CD4-positive, alpha-beta T cell (primary cell): ENCODE results near the gene CREB3L2. TPM values are rescaled to one million over a fixed set of nuclear protein-coding genes. Genes with fewer than 3 reads are reported as not detected.

Experiments
- ATAC-seq: fragments of 200-7000 bp; cut with Tn5 transposase; one replicate; pipeline ENCODE4 v1.10.0; 2022; ENCODE audit warnings: mild to moderate bottlenecking; ENCODE audit not compliant: poor library complexity
- CTCF ChIA-PET: fragments of 350-600 bp; sonication (Branson Sonifier 250); formaldehyde crosslinking; loops from one replicate; lab custom pipeline; 2021; ENCODE audit warnings: antibody characterized with exemption, inconsistent platforms; lab: Charles Lee
- POLR2A ChIA-PET: fragments of 350-600 bp; sonication (Branson Sonifier 250); formaldehyde crosslinking; loops from one replicate; lab custom pipeline; 2021; ENCODE audit warnings: antibody characterized with exemption, inconsistent platforms; lab: Charles Lee
- DNase-seq, 14 experiments: peaks; one replicate each; pipeline ENCODE4 v3.0.0-alpha.2; 2013 to 2020; ENCODE audit warnings: mixed read lengths in 2 of 14
- H3K27ac ChIP-seq, 2 donors: one replicate each; pipeline versions ENCODE4 v1.5.1 to v1.7.0; 2013; ENCODE audit warnings: low read length in 2 of 2, low read depth in 1 of 2, mild to moderate bottlenecking in 1 of 2
- H3K27me3 ChIP-seq, 2 experiments: 1 replicate in 1 of 2; 2 replicates in 1 of 2; pipeline versions ENCODE4 v1.6.1 to v1.7.0; 2013; ENCODE audit warnings: low read length in 2 of 2, control low read depth in 1 of 2, mild to moderate bottlenecking in 1 of 2, moderate library complexity in 1 of 2; ENCODE audit not compliant: insufficient read depth in 2 of 2, control insufficient read depth in 1 of 2
- H3K36me3 ChIP-seq: one replicate; pipeline ENCODE4 v1.6.1; 2013; ENCODE audit warnings: low read length, control low read depth; ENCODE audit not compliant: insufficient read depth
- H3K4me1 ChIP-seq: one replicate; pipeline ENCODE4 v1.6.1; 2013; ENCODE audit warnings: low read length, control low read depth; ENCODE audit not compliant: insufficient read depth
- H3K4me3 ChIP-seq: one replicate; pipeline ENCODE4 v1.5.1; 2013; ENCODE audit warnings: mild to moderate bottlenecking, low read length, moderate library complexity
- H3K9me3 ChIP-seq, 2 experiments: 1 replicate in 1 of 2; 2 replicates in 1 of 2; pipeline versions ENCODE4 v1.6.1 to v1.7.0; 2013; ENCODE audit warnings: low read length in 2 of 2, mild to moderate bottlenecking in 2 of 2, control low read depth in 1 of 2, moderate library complexity in 1 of 2; ENCODE audit not compliant: control insufficient read depth in 1 of 2, insufficient read depth in 1 of 2
- H3K27ac Mint-ChIP-seq: one replicate; pipeline ENCODE4 v1.8.0; 2020; ENCODE audit warnings: mixed read lengths
- H3K27me3 Mint-ChIP-seq: one replicate; pipeline ENCODE4 v1.8.0; 2021; ENCODE audit warnings: mixed read lengths
- H3K36me3 Mint-ChIP-seq: one replicate; pipeline ENCODE4 v1.8.0; 2021; ENCODE audit warnings: low read depth, mixed read lengths
- H3K4me1 Mint-ChIP-seq: one replicate; pipeline ENCODE4 v1.8.0; 2021; ENCODE audit warnings: low read depth, mixed read lengths
- H3K4me3 Mint-ChIP-seq: one replicate; pipeline ENCODE4 v1.8.0; 2020; ENCODE audit warnings: mild to moderate bottlenecking, mixed read lengths
- H3K9me3 Mint-ChIP-seq: one replicate; pipeline ENCODE4 v1.8.0; 2020; ENCODE audit warnings: mixed read lengths
- intact Hi-C, 2 experiments: fragments of 100-400 bp; cut with DNase I in 1 of 2; cut with micrococcal nuclease in 1 of 2; formaldehyde crosslinking; loops; one replicate each; pipeline versions ENCODE4 v1.15.1 to v1.9.0; 2023 to 2025; cut with DNase I, micrococcal nuclease
- total RNA-seq, 174 experiments: library from RNA in 2 of 174; stranded (reverse) in 2 of 174; gene quantifications; one replicate each; pipeline ENCODE4 v1.2.3 and lab custom pipeline; 2021 to 2026
- TF ChIP-seq, protein P1 (sequence below): fragments of 200-600 bp; IDR thresholded peaks from one replicate; pipeline ENCODE4 v1.8.0; 2022; ENCODE audit warnings: antibody characterized with exemption, mild to moderate bottlenecking

CREB3L2 gene
- total RNA-seq, 2 experiments from 2014 or later = 11.7 to 12.9 TPM

DNA sequence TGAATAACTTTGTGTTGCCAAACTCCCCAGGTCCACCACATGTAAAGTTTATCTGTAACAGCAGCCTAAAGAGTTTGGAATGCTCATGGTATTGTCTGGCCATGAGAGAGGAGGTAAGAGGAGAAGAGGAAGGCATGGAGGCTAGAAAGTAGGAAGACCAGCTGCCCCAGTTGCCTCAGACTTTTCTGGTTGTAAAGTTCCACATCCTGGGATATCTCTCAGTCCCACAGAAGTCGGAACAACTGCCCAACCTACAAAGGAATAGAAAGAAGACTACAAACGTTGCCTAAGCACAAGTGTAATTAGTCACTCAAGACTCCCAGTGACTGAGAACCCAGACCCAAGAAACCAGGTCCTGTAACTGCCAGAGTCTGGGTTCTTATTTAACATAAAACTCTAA is 47.3 kb downstream of the CREB3L2 start:
- POLR2A ChIA-PET = no interaction called here
- Histone ChIP-seq H3K4me1 (peaks cover 2% of the 10 kb centered on the region), H3K4me3 (no peak overlapping the region), H3K27me3 (no peaks in the 10 kb centered on the region), H3K27ac (no peak overlapping the region), H3K9me3 (no peaks in the 10 kb centered on the region), H3K36me3 (no peaks in the 10 kb centered on the region)
- H3K4me1 Mint-ChIP-seq = peaks cover 19% of the 10 kb centered on the region
- CTCF ChIA-PET = no interaction called here
- DNase-seq (no peak), ATAC-seq (no peak)
- H3K4me3 Mint-ChIP-seq = no peak overlapping the region
- no peaks in the 10 kb centered on the region for H3K27me3 Mint-ChIP-seq
- intact Hi-C loops = no loop called here
- no peaks in the 10 kb centered on the region for H3K36me3 Mint-ChIP-seq
- TF ChIP-seq, protein P1, sequence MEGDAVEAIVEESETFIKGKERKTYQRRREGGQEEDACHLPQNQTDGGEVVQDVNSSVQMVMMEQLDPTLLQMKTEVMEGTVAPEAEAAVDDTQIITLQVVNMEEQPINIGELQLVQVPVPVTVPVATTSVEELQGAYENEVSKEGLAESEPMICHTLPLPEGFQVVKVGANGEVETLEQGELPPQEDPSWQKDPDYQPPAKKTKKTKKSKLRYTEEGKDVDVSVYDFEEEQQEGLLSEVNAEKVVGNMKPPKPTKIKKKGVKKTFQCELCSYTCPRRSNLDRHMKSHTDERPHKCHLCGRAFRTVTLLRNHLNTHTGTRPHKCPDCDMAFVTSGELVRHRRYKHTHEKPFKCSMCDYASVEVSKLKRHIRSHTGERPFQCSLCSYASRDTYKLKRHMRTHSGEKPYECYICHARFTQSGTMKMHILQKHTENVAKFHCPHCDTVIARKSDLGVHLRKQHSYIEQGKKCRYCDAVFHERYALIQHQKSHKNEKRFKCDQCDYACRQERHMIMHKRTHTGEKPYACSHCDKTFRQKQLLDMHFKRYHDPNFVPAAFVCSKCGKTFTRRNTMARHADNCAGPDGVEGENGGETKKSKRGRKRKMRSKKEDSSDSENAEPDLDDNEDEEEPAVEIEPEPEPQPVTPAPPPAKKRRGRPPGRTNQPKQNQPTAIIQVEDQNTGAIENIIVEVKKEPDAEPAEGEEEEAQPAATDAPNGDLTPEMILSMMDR = no peak
- no peaks in the 10 kb centered on the region for H3K9me3 Mint-ChIP-seq
- H3K27ac Mint-ChIP-seq = no peak overlapping the region

DNA sequence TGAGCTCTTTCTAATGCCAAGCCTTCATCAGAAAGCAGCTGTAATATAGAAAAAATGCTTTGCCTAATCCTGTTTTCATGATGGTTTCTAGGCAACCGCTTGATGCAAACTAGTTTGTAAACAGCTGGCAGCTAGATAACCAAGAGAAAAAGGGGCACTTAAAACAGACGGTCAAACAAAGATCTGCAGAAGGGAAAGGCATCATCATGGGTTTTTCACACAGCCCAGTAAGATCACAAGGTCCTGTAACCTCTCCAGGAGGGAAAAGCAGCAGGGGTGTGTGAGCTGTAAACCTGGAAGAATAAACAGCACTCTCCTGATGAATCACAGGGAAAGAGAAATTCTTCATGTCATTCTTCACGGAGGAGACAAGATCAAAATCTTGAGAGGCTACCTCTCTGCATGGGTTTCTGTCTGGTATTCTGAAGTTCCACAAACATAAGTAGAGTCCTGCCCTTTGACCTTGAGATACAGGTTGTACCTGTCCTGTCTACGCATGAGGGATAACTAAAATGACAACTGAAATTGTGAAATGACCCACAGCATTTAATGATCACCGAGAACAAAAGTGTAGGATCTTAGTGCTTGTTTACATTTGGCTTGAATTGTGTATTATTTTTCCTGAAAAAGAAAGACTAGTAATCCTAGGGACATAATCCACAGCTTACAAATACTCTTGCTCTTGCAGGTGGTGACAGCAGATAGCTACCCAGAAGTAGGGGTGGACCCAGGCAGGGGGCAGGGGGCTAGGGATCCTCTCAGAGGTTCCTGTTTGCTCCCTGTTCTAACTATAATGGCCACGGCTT is 48.0 kb downstream of the CREB3L2 start:
- no peak overlapping the region for H3K27ac ChIP-seq
- no peaks in the 10 kb centered on the region for H3K9me3 Mint-ChIP-seq
- H3K36me3 Mint-ChIP-seq = no peaks in the 10 kb centered on the region
- no peak overlapping the region for H3K4me3 Mint-ChIP-seq
- intact Hi-C loops = no loop called here
- peaks cover 19% of the 10 kb centered on the region for H3K4me1 Mint-ChIP-seq
- no peak overlapping the region for H3K4me3 ChIP-seq
- ChIA-PET POLR2A (interaction anchor here (1.0 kb wide), 1 partner anchor 28 kb away, joined by 4 read pairs; no protein-coding TSS in a partner anchor), CTCF (no interaction called here)
- no peaks in the 10 kb centered on the region for H3K9me3 ChIP-seq
- peaks cover 2% of the 10 kb centered on the region for H3K4me1 ChIP-seq
- TF ChIP-seq, protein P1 = no peak
- H3K27ac Mint-ChIP-seq = no peak overlapping the region
- ATAC-seq (no peak), DNase-seq (no peak)
- H3K36me3 ChIP-seq = no peaks in the 10 kb centered on the region
- H3K27me3 Mint-ChIP-seq = no peaks in the 10 kb centered on the region
- H3K27me3 ChIP-seq = no peaks in the 10 kb centered on the region

DNA sequence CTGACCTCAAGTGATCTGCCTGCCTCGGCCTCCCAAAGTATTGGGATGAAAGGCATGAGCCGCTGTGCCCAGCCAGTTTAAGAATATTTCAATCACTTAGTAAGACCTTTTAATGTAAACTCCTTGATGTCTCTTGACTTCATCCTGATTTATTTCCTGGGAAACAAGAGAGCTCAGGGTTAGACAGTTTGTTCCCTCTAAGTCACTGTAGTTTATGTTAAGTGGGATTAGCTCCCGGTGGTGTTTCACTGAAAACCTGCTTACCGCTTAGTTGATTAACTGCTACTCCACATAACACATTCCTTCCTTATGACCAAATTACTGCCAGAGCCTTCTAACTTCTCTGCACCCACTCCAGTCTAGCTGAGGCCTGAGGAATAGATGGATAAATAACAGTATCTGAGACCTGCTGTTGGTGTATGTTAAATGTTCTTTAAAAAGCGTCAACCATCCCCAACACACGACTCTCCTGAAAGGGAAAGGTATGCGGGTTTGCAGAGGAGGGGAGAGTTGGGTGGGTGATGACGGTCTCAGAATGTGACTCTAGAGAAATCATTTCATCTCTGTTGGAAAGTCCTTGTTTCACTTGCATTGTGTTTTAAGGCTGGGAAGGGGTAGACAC is 48.7 kb downstream of the CREB3L2 start:
- Mint-ChIP-seq H3K27ac (no peak overlapping the region), H3K4me1 (peaks cover 19% of the 10 kb centered on the region), H3K36me3 (no peaks in the 10 kb centered on the region), H3K9me3 (no peaks in the 10 kb centered on the region), H3K27me3 (no peaks in the 10 kb centered on the region), H3K4me3 (no peak overlapping the region)
- intact Hi-C loops = no loop called here
- TF ChIP-seq, protein P1 = no peak
- POLR2A ChIA-PET = interaction anchor here (1.0 kb wide), 1 partner anchor 28 kb away, joined by 4 read pairs; no protein-coding TSS in a partner anchor
- Histone ChIP-seq H3K4me1 (peaks cover 2% of the 10 kb centered on the region), H3K4me3 (no peak overlapping the region), H3K27me3 (no peaks in the 10 kb centered on the region), H3K27ac (no peak overlapping the region), H3K9me3 (no peaks in the 10 kb centered on the region), H3K36me3 (no peaks in the 10 kb centered on the region)
- ATAC-seq (no peak), DNase-seq (no peak)
- CTCF ChIA-PET = no interaction called here
